ENCODE measurements around the gene PPP3CA.
"Not testable (repeated sequence)": the region's sequence is repeated elsewhere in the genome, so short reads cannot be mapped to it uniquely, and the experiment has no call there.

Gene PPP3CA

DNA sequence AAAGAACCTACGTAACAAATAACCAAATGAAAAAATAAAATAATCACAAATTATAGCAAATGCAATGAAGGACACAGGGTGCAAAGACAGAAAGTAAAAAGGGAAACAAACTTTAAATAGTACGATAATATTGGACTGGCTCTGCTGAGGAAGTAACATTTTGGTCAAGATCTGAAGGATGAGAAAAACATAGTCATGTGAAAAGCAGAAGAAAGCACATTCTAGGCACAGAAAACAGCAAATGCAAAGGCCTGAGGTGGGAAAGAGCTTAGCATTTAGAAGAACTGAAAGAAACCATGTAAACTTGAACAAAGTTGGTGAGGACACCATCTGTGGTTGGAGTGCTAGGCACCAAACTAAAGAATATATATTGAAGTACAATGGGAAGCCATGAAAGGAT is 111.2 kb downstream of the PPP3CA start:
- H3K4me3 ChIP-seq (ENCODE audit: low read length), result no peak overlapping the region
- TF ChIP-seq, protein P1, sequence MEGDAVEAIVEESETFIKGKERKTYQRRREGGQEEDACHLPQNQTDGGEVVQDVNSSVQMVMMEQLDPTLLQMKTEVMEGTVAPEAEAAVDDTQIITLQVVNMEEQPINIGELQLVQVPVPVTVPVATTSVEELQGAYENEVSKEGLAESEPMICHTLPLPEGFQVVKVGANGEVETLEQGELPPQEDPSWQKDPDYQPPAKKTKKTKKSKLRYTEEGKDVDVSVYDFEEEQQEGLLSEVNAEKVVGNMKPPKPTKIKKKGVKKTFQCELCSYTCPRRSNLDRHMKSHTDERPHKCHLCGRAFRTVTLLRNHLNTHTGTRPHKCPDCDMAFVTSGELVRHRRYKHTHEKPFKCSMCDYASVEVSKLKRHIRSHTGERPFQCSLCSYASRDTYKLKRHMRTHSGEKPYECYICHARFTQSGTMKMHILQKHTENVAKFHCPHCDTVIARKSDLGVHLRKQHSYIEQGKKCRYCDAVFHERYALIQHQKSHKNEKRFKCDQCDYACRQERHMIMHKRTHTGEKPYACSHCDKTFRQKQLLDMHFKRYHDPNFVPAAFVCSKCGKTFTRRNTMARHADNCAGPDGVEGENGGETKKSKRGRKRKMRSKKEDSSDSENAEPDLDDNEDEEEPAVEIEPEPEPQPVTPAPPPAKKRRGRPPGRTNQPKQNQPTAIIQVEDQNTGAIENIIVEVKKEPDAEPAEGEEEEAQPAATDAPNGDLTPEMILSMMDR (conservative IDR thresholded peaks at IDR 0.05; ENCODE audit: low read depth, low read length), result no peak
- no peak for DNase-seq (ENCODE audit: low read depth)

DNA sequence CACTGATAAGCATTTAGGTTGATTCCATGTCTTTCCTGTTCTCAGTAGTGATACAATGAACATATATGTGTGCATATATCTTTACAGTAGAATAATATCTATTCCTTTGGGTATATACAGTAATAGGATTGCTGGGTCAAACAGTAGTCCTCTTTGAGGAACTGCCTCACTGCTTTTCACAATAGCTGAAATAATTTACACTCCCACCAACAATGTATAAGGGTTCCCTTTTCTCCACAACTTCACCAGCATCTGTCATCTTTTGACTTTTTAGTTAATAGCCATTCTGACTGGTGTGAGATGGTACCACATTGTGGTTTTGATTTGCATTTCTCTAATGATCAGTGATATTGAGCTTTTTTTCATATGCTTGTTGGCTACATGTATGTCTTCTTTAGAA is 113.2 kb downstream of the PPP3CA start:
- H3K4me3 ChIP-seq (ENCODE audit: low read length); DNase-seq (ENCODE audit: low read depth): not testable (repeated sequence)

DNA sequence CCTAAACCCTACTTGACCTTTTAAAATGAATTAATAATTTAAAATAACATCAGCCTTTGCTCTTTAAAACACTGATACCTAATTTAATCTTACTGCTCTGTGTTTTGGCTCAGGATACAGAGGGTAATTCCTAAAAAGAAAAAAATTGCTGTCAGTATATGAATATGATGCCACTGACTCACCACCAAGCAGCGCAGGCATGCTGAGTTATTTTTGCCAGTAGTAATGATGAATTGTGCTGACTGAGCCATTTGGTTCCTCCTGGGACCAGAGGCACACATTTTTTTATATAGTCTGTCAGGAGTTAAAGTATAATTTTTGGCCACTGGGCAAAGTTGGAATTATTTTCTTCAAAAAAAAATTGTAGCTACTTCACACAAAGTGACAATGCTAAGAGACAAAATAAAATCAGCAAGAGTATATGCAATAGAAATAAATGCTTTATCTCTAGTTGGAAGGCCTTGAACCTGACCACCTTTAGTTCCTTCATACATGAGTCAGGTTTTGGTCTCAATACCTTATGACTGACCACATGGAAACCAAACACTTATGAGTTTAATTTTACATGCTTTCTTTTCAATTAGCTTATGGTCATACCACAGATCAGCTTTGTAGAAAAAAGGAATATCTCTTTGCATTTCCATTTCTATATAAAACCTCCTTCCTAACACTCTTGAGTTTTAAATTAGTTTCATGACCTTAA is 115.1 kb downstream of the PPP3CA start:
- DNase-seq (ENCODE audit: low read depth), result peak; percentile 72
- no peak overlapping the region for H3K4me3 ChIP-seq (ENCODE audit: low read length)
- TF ChIP-seq, protein P1 (conservative IDR thresholded peaks at IDR 0.05; ENCODE audit: low read depth, low read length), result no peak

DNA sequence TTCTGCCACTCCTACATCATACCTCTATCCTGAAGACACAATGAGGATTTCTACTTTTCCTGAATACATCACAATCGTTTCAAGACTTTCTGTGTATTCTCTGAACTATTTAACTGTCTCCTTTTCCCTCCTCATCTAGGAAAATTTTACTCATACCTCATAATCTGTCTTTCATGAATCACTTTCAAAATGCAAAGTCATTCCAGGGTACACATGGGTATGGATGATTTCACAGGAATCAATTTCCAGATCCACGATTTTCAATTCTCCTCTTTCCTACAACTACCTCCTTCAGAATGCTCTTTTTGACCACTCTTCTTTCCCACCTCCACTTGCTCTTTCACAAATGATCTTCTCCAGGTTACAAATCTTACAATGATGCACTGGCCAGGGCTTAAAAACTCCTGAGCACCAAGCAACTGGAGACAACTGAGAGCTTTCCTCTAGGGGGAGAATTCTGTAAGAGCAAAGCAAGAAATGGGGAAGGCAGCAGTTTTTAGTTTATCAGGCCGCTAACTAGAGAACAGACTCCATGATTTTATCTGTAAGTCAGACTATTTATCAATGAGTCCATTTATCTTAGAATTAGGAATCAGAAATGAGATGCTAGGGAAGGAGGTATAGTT is 116.4 kb downstream of the PPP3CA start:
- TF ChIP-seq, protein P1 (conservative IDR thresholded peaks at IDR 0.05; ENCODE audit: low read depth, low read length), result no peak
- DNase-seq (ENCODE audit: low read depth), result no peak
- H3K4me3 ChIP-seq (ENCODE audit: low read length), result no peak overlapping the region

DNA sequence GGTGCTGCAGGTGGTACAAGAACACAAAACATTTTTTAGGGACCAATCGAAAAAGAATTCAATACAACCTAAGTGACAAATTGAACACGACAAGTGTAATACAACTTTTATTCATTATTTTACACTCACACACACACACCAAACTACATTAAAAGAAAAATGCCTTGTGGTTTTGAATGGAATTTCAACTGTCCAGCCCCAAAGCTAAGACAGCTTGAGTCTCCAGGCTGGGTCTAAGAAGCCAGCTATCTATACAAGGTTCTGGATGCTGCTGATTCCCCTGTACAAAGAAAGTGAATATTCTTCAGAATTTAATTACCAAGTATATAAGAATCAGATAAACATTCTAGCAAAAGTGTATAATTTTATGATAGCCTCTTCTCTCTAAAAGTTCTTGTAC is 118.2 kb downstream of the PPP3CA start:
- no peak overlapping the region for H3K4me3 ChIP-seq (ENCODE audit: low read length)
- DNase-seq (ENCODE audit: low read depth), result no peak
- TF ChIP-seq, protein P1 (conservative IDR thresholded peaks at IDR 0.05; ENCODE audit: low read depth, low read length), result no peak

DNA sequence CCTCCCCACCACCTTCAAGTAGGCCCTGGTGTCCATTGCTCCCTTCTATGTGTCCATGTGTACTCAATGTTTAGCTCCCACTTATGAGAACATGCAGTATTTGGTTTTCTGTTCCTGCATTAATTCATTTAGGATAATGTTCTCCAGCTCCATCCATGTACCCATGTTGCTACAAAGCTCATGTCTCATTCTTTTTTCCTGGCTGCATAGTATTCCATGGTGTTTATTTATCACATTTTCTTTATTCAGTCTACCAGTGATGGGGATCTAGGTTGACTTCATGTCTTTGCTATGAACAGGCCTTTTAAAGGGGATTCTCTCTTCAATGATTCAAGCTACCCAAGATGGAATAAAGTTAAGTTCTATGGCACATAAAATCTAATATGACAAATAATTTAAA is 119.6 kb downstream of the PPP3CA start:
- H3K4me3 ChIP-seq (ENCODE audit: low read length), result no peak overlapping the region
- TF ChIP-seq, protein P1 (conservative IDR thresholded peaks at IDR 0.05; ENCODE audit: low read depth, low read length), result no peak
- no peak for DNase-seq (ENCODE audit: low read depth)

DNA sequence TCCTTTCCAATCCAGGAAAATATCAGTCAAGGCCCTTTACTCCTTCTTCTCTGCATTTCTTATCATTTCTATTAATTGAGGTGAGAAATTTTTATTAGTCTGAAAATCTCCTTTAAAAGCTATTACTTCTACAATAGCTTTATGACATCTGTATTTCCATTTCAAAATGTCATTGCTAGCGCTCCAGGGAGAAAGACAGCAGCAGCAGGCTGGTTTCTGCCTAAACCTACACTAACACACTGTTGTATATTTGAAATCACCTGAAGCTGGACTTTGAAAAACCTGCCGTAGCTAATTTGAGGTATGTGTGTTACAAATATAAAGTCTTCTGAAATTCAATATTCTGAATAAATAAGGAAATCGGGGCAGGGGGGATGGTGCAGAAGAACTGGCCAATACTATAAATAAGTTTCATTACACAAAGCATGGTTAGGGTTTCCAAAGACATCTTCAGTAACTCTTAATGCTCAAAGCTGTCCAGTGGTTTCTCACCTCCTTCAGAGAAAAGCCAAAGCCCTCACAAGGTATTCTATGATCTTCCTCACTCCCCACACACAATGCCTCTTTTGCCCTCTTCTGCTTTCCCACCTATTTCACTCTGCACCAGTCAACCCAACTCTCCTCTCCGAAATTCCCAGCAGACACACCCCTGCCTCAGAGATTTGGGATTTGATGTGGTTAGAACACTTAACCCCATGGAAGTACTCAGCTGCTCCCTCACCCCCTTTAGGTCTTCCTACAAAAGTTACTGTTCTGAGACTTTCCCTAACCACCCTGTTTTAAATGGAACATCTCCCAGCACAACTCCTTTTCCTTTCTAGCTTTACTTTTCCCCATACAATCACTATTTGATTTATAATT is 122.7 kb downstream of the PPP3CA start:
- no peak overlapping the region for H3K4me3 ChIP-seq (ENCODE audit: low read length)
- no peak for DNase-seq (ENCODE audit: low read depth)
- TF ChIP-seq, protein P1 (conservative IDR thresholded peaks at IDR 0.05; ENCODE audit: low read depth, low read length), result no peak
